Panc1 (cell line): ENCODE results near the gene SFMBT1. TPM values are rescaled to one million over a fixed set of nuclear protein-coding genes. Genes with fewer than 3 reads are reported as not detected.

Source experiments
- ATAC-seq: fragments of 200-7000 bp; cut with Tn5 transposase; 2 replicates; pipeline ENCODE4 v1.9.1; 2020; ENCODE audit warnings: mild to moderate bottlenecking, moderate library complexity
- BruUV-seq: library from RNA; stranded (reverse); fragments of 400-500 nt; replicated peaks from 2 replicates; lab custom pipeline; 2021; lab: Mats Ljungman, UMichigan
- CTCF ChIA-PET: fragments of 300-600 bp; sonication (Branson Sonifier 250); formaldehyde crosslinking; loops from one replicate; lab custom pipeline; 2022; ENCODE audit warnings: antibody characterized with exemption; lab: Charles Lee
- POLR2A ChIA-PET: fragments of 300-600 bp; sonication (Branson Sonifier 250); formaldehyde crosslinking; loops from one replicate; lab custom pipeline; 2022; ENCODE audit warnings: antibody characterized with exemption; lab: Charles Lee
- DNase-seq: peaks from one replicate; pipeline ENCODE4 v3.0.0-alpha.2; 2010; ENCODE audit warnings: low read depth, low spot score
- H3K27ac ChIP-seq: 2 replicates; pipeline ENCODE4 v1.5.1; 2011; ENCODE audit warnings: mild to moderate bottlenecking, low read length, inconsistent platforms
- H3K27me3 ChIP-seq: fragments of 200-500 bp; sonication (Bioruptor generic); 2 replicates; pipeline ENCODE4 v1.6.0; 2014; ENCODE audit warnings: low read length, inconsistent platforms; ENCODE audit not compliant: control insufficient read depth, insufficient read depth
- H3K36me3 ChIP-seq: fragments of 200-500 bp; sonication (Bioruptor generic); 2 replicates; pipeline ENCODE4 v1.5.1; 2014; ENCODE audit warnings: inconsistent platforms, mild to moderate bottlenecking, low read length, moderate library complexity; ENCODE audit not compliant: control insufficient read depth, insufficient read depth
- H3K4me1 ChIP-seq: 2 replicates; pipeline ENCODE4 v1.5.1; 2011; ENCODE audit warnings: inconsistent platforms, mild to moderate bottlenecking, low read length, moderate library complexity; ENCODE audit not compliant: control insufficient read depth, insufficient read depth
- H3K4me3 ChIP-seq, 2 experiments: 2 replicates each; pipeline ENCODE4 v1.5.1; 2011 to 2012; ENCODE audit warnings: low read depth in 2 of 2, low read length in 2 of 2, mild to moderate bottlenecking in 2 of 2, inconsistent platforms in 1 of 2, moderate library complexity in 1 of 2
- H3K9me3 ChIP-seq: fragments of 200-500 bp; sonication (Bioruptor generic); 2 replicates; pipeline ENCODE4 v1.5.1; 2014; ENCODE audit warnings: low read depth, mild to moderate bottlenecking, inconsistent platforms, low read length, moderate library complexity; ENCODE audit not compliant: control insufficient read depth, insufficient read depth
- POLR2AphosphoS5 ChIP-seq: IDR thresholded peaks from 2 replicates; pipeline ENCODE4 v1.6.1; 2012; ENCODE audit warnings: mild to moderate bottlenecking, low read depth, low read length, moderate library complexity
- SIN3A ChIP-seq: IDR thresholded peaks from 2 replicates; pipeline ENCODE4 v1.6.1; 2012; ENCODE audit warnings: low read depth, mild to moderate bottlenecking, low read length, moderate library complexity, borderline replicate concordance; ENCODE audit not compliant: insufficient read depth
- TCF7L2 ChIP-seq: IDR thresholded peaks from 2 replicates; pipeline ENCODE4 v1.6.1; 2011; ENCODE audit warnings: mild to moderate bottlenecking, low read depth, low read length, inconsistent platforms
- in situ Hi-C: cut with HindIII; loops from 2 replicates; pipeline ENCODE4 v1.10.0; 2016; ENCODE audit warnings: low sequenced_read_pairs, low pct_unique_long_range_greater_than_20kb
- intact Hi-C: fragments of 100-400 bp; cut with micrococcal nuclease; formaldehyde crosslinking; loops from one replicate; pipeline ENCODE4 v1.10.0; 2022; ENCODE audit not compliant: unreplicated experiment
- total RNA-seq: library from RNA; stranded (reverse); gene quantifications from one replicate; pipeline ENCODE4 v1.2.1, GENCODE V29; 2021; ENCODE audit not compliant: unreplicated experiment
- TF ChIP-seq, protein P1 (sequence below): fragments of 450-650 bp; IDR thresholded peaks from 2 replicates; pipeline ENCODE4 v1.5.1; 2017; ENCODE audit warnings: mild to moderate bottlenecking
- TF ChIP-seq, protein P2 (sequence below), 2 experiments: IDR thresholded peaks; 2 replicates each; pipeline ENCODE4 v1.6.1; 2011 to 2012; ENCODE audit warnings: low read depth in 2 of 2, control low read depth in 1 of 2, low read length in 1 of 2, mild to moderate bottlenecking in 1 of 2, moderate library complexity in 1 of 2; ENCODE audit not compliant: insufficient read depth in 1 of 2

Gene SFMBT1
- total RNA-seq, 1 experiment from 2014 or later, result 24.4 TPM

DNA sequence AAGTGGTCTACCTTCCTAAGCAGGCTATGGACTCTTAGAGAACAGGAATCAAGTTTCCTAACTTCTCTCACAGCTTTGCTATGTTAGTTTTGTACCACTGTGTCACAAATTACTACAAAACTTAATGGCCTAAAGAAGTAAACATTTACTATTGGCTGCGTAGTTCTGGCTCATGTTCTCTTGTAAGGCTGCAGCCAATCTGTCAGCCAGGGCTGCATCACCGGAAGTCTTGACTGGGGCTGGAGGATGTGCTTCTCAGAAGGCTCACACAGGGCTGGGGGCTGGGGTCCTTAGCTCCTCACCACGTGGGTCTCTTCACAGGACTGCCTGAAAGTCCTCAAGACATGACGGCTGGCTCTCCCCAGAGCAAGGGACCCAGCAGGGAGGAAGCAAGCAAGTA is 164.0 kb downstream of the SFMBT1 start:
- Histone ChIP-seq H3K27ac (no peak overlapping the region), H3K9me3 (no peaks in the 10 kb centered on the region), H3K4me3 (no peak overlapping the region), H3K27me3 (no peaks in the 10 kb centered on the region), H3K4me1 (no peaks in the 10 kb centered on the region), H3K36me3 (no peaks in the 10 kb centered on the region)
- DNase-seq (no peak), ATAC-seq (no peak)
- in situ Hi-C loops (no loop called here), intact Hi-C loops (no loop called here)
- POLR2A ChIA-PET, result interaction anchor here (0.6 kb wide), 1 partner anchor 19 kb away, joined by 16 read pairs; no protein-coding TSS in a partner anchor
- CTCF ChIA-PET, result no interaction called here
- no TSS peak for BruUV-seq
- TF ChIP-seq, protein P1, sequence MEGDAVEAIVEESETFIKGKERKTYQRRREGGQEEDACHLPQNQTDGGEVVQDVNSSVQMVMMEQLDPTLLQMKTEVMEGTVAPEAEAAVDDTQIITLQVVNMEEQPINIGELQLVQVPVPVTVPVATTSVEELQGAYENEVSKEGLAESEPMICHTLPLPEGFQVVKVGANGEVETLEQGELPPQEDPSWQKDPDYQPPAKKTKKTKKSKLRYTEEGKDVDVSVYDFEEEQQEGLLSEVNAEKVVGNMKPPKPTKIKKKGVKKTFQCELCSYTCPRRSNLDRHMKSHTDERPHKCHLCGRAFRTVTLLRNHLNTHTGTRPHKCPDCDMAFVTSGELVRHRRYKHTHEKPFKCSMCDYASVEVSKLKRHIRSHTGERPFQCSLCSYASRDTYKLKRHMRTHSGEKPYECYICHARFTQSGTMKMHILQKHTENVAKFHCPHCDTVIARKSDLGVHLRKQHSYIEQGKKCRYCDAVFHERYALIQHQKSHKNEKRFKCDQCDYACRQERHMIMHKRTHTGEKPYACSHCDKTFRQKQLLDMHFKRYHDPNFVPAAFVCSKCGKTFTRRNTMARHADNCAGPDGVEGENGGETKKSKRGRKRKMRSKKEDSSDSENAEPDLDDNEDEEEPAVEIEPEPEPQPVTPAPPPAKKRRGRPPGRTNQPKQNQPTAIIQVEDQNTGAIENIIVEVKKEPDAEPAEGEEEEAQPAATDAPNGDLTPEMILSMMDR, result no peak

DNA sequence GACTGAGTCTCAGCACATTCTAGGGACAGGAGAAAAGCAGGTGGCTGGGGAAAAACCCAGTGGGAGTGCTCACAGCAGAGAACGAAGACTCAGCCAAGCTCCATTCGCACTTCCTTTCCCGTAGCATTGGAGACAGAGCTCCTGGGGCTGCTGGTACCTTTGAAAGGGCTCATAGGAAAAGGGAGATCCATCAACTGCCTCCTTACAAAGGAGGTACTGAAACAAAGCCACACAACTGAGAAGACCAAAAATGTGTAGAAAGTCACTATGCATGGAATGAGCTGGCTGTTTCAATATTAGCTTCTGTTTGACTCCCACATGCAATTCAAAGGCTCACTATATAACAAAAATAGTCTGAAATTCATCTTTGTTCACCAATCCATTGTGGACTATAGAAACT is 165.4 kb downstream of the SFMBT1 start:
- Histone ChIP-seq H3K27me3 (no peaks in the 10 kb centered on the region), H3K4me3 (no peak overlapping the region), H3K27ac (no peak overlapping the region), H3K9me3 (no peaks in the 10 kb centered on the region), H3K36me3 (no peaks in the 10 kb centered on the region), H3K4me1 (no peaks in the 10 kb centered on the region)
- in situ Hi-C loops (no loop called here), intact Hi-C loops (no loop called here)
- no peak for ATAC-seq
- TF ChIP-seq, protein P2, sequence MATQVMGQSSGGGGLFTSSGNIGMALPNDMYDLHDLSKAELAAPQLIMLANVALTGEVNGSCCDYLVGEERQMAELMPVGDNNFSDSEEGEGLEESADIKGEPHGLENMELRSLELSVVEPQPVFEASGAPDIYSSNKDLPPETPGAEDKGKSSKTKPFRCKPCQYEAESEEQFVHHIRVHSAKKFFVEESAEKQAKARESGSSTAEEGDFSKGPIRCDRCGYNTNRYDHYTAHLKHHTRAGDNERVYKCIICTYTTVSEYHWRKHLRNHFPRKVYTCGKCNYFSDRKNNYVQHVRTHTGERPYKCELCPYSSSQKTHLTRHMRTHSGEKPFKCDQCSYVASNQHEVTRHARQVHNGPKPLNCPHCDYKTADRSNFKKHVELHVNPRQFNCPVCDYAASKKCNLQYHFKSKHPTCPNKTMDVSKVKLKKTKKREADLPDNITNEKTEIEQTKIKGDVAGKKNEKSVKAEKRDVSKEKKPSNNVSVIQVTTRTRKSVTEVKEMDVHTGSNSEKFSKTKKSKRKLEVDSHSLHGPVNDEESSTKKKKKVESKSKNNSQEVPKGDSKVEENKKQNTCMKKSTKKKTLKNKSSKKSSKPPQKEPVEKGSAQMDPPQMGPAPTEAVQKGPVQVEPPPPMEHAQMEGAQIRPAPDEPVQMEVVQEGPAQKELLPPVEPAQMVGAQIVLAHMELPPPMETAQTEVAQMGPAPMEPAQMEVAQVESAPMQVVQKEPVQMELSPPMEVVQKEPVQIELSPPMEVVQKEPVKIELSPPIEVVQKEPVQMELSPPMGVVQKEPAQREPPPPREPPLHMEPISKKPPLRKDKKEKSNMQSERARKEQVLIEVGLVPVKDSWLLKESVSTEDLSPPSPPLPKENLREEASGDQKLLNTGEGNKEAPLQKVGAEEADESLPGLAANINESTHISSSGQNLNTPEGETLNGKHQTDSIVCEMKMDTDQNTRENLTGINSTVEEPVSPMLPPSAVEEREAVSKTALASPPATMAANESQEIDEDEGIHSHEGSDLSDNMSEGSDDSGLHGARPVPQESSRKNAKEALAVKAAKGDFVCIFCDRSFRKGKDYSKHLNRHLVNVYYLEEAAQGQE (IDR thresholded peaks at IDR 0.05; ENCODE audit: insufficient read depth in 1 of 2, low read depth in 2 of 2, low read length in 1 of 2), result no peak
- no peak for TF ChIP-seq TCF7L2
- TF ChIP-seq SIN3A, result no peak
- TF ChIP-seq POLR2AphosphoS5, result no peak
- TF ChIP-seq, protein P1, result no peak
- no TSS peak for BruUV-seq
- CTCF ChIA-PET, result no interaction called here
- DNase-seq, result no peak
- POLR2A ChIA-PET, result no interaction called here

DNA sequence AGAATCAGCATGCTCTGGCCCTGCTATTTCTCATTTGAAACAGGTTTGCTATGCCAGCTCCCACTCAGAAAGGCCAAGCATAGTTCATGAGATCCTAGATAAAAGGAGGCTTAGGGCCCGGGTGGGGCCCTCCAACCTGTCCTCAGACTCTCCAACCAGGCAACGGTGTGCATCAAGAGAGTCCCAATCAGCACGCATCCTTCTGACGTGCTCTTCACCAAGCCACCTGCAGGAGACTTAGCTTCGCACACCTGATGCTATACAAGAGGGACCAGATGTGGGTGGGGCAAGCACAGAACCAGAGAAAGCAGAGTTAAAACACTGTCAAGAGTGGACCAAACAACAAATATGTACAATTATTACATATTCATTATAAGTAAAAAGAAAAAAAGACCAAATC is 165.8 kb downstream of the SFMBT1 start:
- intact Hi-C loops, result no loop called here
- H3K9me3 ChIP-seq, result no peaks in the 10 kb centered on the region
- H3K4me3 ChIP-seq, result no peak overlapping the region
- TF ChIP-seq, protein P1, result no peak
- TF ChIP-seq TCF7L2, result no peak
- TF ChIP-seq POLR2AphosphoS5, result no peak
- H3K4me1 ChIP-seq, result no peaks in the 10 kb centered on the region
- H3K27ac ChIP-seq, result no peak overlapping the region
- no peaks in the 10 kb centered on the region for H3K27me3 ChIP-seq
- in situ Hi-C loops, result no loop called here
- CTCF ChIA-PET, result no interaction called here
- POLR2A ChIA-PET, result no interaction called here
- no peaks in the 10 kb centered on the region for H3K36me3 ChIP-seq
- no TSS peak for BruUV-seq
- no peak for ATAC-seq
- DNase-seq, result no peak
